ENCODE results near the gene BRSK1.
"Not testable (repeated sequence)": the region's sequence is repeated elsewhere in the genome, so short reads cannot be mapped to it uniquely, and the experiment has no call there.

The BRSK1 gene

GRCh38 chr19:55305491-55305890 lies 21.7 kb downstream of the BRSK1 start:
- no peak for DNase-seq

- no peak for DNase-seq
Measured at GRCh38 chr19:55305983-55306562, 22.3 kb downstream of the BRSK1 start.

- DNase-seq = no peak
Measured at GRCh38 chr19:55306712-55307111, 22.9 kb downstream of the BRSK1 start.

GRCh38 chr19:55308281-55308680 lies 24.5 kb downstream of the BRSK1 start:
- DNase-seq = no peak

- DNase-seq = no peak
Measured at GRCh38 chr19:55309448-55309847, 25.7 kb downstream of the BRSK1 start.

GRCh38 chr19:55310498-55310897 lies 26.7 kb downstream of the BRSK1 start:
- DNase-seq = no peak

GRCh38 chr19:55311397-55311796 lies 27.6 kb downstream of the BRSK1 start:
- no peak for DNase-seq

- no peak for DNase-seq
Measured at GRCh38 chr19:55311797-55312196, 28.0 kb downstream of the BRSK1 start.

- DNase-seq = no peak
Measured at GRCh38 chr19:55312621-55313512, 29.1 kb downstream of the BRSK1 start.

GRCh38 chr19:55314396-55314795 lies 30.6 kb downstream of the BRSK1 start:
- no peak for DNase-seq

GRCh38 chr19:55315956-55316525 lies 32.2 kb downstream of the BRSK1 start:
- DNase-seq = no peak

GRCh38 chr19:55316646-55317045 lies 32.8 kb downstream of the BRSK1 start:
- no peak for DNase-seq

GRCh38 chr19:55319785-55320184 lies 36.0 kb downstream of the BRSK1 start:
- DNase-seq = no peak

GRCh38 chr19:55320844-55321419 lies 37.1 kb downstream of the BRSK1 start:
- no peak for DNase-seq

- no peak for DNase-seq
Measured at GRCh38 chr19:55321466-55322137, 37.8 kb downstream of the BRSK1 start.

GRCh38 chr19:55322204-55322885 lies 38.5 kb downstream of the BRSK1 start:
- no peak for DNase-seq

GRCh38 chr19:55324662-55325061 lies 40.9 kb downstream of the BRSK1 start:
- DNase-seq = no peak

GRCh38 chr19:55325172-55325571 lies 41.4 kb downstream of the BRSK1 start, which contains the start of gene TMEM150B:
TMEM150B (minus strand) TSS chr19:55325341; CDS start chr19:55321036, 4,305 bp downstream.
- DNase-seq = no peak

GRCh38 chr19:55328774-55329318 lies 45.0 kb downstream of the BRSK1 start:
- DNase-seq = not testable (repeated sequence)

- DNase-seq = not testable (repeated sequence)
Measured at GRCh38 chr19:55329791-55330190, 46.0 kb downstream of the BRSK1 start.

- DNase-seq = no peak
Measured at GRCh38 chr19:55333870-55334269, 50.1 kb downstream of the BRSK1 start.

- DNase-seq = no peak
Measured at GRCh38 chr19:55336101-55336500, 52.3 kb downstream of the BRSK1 start.

All from activated CD4-positive, CD25-positive, alpha-beta regulatory T cell treated with anti-CD3 and anti-CD28 coated beads, Interleukin-2, amount 50 U/mL, for 72 hours (primary cell).